HG02943 (cell line): ENCODE data around the gene PRKN.
"Not testable (repeated sequence)": the region's sequence is repeated elsewhere in the genome, so short reads cannot be mapped to it uniquely, and the experiment has no call there.

ENCODE experiments used
- ATAC-seq: cut with Tn5 transposase; IDR thresholded peaks from one replicate; pipeline ENCODE4 v1.9.1; 2021; ENCODE audit warnings: mild to moderate bottlenecking, low read depth, moderate library complexity; ENCODE audit not compliant: unreplicated experiment

Gene PRKN

DNA sequence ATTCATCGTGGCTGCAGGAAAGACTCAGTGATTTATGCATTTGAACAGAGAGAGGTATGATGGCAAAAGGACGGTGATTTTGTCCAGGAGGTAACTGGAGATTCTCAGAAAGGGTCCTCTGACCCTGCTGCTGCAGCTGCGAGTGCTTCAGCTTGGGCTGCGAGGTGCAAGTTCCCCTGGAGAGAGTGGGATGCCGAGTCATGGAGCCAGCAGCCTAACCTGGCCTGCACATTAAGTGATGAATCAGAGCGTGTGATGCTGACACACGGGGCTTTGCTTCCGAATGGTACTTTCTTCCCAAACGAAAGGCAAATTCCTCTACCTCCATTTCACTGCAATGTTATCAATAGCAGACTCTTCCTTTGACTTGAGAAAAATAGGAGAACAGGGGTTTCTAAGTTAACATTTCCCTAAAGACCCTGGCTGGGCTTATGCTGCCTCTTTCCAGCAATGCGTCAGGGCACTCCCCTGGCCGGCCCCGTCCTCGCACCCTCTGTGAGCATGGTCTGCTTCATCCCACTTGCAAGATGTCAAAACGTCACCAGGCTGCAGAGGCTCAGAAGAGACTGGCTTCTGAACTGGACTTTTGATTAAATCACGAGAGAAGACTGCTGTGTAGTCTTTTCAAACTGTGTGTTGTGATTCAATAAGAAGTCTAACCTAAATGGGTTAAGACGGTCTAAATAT, 825.7 kb downstream of the PRKN start:
- no peak for ATAC-seq

DNA sequence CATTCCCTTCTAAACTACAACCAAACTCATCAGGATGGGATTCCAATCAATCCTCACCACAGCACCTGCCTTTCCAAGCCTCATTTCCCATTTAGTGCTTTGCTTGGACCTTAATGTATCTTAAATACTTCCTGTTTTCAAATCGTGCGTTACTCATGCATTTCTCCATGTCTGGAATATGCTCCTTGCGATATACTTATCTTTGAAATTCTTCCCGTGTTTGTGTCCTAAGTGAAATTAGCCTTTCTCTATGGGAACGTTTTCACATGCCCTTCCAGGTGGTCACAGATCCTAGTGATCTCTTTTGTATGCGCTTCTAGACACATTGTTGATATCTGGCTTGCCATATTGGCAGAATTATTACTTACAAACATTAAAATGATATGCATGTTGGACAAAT, 833.1 kb downstream of the PRKN start:
- no peak for ATAC-seq

DNA sequence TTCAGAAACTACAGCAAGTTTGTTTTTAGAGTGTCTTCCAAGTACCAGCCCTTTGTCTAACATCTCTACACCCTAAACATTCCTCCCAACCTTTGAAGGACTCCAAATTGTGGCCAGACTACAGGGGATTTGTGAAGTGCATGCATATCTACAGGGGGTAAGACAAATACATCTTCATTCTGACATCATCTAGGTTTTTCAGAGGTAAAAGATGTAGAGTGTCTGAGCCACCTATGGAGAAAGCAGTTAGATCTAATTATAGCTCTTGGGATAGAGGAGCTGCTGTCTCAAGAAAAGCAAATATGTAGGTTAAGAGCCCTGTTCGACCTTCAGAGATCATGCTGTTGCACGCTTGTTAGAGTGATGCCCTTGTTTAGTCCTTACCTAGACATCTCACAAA, 836.0 kb downstream of the PRKN start:
- no peak for ATAC-seq

DNA sequence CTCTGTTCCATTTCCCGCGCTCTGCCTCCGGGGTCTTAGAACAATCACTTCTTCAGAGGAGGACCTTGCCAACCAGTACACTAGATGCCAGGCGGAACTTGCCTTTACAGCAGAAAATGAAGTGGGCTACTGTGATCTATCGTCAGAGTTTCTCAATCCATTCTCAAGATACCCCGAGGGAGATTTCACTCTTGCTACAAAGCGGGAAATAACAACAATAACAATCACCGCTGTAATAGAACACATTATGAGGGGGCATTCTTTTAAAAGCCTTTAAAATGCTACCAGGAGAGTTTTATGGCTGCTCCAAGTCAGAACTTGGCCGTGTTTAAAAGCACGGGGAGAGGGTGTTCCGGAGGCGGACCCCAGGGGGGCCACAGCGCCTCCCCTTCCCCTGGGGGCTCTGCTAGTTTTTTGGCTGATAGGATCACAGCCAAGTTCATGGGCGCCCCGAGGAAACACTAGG, 836.7 kb downstream of the PRKN start:
- no peak for ATAC-seq

DNA sequence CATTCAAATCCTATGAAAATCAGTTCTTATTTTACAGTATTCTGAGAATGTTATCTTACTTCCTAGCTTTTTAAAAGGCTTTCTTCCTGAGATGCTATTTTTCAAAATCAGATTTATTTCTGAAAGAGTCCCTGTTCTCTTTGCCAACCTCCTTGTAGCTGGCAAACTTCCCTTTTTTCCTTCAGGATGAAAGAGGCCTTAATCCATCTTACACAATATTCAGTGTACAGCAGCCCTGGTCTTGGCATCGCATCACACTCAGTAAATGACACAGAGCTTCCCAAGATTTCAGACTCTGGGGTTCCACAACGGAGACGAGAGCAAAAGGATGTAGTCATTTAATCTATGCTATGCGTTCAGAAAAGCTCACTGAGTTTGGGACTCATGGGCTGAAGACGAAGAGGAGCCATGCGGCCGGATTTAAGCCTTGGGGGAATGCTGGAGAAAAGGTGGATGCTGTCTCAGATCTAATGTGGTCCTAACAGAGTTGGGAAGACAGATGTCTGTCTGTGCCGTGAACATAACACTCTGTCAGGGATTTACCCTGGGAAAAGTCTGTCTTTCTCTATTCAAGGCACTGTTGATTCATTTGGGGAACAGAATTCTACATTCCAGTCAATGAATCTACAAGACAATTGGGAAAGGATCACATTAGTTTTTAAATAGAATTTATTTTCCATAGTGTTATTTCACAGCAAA, 837.3 kb downstream of the PRKN start:
- no peak for ATAC-seq

DNA sequence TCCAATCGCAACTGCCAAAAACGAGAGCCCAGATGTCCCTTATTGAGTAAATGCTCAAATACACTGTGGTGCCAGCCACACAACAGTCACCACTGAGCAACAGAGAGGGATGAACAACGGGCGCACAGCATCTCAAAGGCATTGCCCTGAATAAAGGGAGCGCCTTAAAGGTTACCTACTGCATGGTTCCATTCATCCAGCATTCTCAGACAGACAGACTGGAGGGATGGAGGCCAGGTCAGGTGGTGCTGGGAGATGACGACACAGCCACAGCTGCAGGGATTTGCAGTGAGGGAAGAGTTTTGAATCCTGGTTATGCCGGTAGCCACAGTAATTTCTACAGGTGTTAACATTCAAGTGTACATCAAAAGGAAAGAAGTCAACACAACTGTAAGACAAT, 838.2 kb downstream of the PRKN start:
- no peak for ATAC-seq

DNA sequence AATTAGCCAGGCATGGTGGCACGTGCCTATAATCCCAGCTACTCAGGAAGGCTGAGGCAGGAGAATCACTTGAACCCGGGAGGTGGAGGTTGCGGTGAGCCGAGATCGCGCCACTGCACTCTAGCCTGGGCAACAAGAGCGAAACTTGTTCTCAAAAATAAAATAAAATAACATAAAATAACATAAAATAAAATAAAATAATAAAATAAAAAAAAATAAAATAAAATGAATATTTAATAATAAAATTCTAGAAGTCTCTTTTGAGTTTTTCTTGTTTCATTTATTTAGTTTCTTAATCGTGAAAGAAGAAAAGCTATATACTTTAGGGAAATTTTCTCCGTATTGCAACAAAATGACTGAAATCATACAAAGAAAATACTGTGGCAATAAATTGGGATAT, 841.0 kb downstream of the PRKN start:
- not testable (repeated sequence) for ATAC-seq

DNA sequence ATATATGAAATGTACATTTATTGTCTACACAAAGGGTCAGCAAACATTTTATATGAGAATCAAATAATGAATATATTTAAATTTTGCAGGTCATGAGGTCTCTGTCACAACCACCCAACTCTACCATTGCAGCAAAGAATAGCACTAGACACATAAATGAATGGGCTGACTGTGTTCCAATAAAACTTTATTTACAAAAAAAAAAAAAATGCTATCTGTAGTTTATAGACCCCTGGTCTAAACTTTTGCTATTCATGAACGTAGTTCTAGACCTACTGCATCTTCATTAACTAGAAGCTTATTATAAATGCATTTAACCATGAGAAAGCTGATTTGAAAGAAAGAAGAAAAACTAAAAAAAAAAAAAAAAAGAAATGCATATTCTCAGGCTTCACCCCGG, 842.8 kb downstream of the PRKN start:
- ATAC-seq = no peak

DNA sequence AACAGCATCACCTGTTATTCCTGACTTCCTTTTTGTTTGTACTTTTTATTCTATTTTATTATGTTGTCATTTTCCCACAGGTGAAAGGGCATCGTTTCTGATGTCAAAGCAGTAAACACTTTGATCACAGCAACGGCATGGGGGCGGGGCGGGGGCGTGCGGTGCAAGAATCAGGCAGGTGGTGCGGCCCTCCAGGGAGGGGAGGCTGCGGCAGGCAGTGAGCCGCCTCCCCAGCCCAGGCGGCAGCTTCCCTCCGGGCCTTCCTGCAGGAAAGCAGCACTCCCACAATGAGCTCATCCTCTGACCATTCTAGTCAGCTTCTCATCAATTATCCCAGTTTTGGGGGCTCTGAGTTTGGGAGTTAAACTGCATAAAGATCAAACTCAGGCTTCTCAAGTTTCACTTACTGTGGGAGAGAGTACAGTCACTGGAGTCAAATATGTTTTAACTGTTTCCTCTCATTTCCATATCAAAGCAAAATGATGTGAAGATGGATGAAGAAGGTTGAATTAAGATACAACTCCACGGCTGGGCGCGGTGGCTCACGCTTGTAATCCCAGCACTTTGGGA, 845.3 kb downstream of the PRKN start:
- ATAC-seq = no peak

DNA sequence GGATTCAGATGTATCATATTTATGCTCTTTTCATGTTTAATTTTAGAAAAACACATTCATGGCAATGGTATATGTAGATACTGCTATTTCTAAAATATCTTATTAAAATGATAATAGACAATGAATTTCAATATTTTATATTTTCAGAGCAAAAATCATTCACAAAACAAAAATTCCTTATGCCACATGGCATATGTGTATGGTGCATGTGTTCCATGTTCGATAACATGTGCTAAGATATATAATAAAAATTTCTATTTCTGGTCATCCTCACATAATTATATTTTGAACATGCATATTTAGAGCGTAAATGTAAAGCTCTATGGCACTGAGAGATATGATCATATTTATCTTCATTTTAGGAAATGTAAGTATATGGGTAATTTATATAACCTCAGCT, 847.5 kb downstream of the PRKN start:
- no peak for ATAC-seq

DNA sequence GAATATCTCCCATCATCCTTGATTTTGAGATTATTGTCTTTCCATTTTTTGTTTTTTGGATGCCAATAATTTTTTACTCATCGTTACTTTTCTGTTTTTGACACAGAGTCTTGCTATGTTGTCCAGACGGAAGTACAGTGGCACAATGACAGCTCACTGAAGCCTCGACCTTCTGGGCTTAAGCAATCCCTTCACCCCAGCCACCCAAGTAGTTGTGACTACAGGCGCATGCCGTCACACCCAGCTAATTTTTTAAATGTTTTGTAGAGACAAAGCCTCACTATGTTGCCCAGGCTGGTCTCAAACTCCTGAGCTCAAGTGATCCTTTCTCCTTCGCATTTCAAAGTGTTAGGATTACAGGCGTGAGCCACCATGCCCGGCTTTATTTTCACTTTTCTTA, 851.3 kb downstream of the PRKN start:
- ATAC-seq = no peak

DNA sequence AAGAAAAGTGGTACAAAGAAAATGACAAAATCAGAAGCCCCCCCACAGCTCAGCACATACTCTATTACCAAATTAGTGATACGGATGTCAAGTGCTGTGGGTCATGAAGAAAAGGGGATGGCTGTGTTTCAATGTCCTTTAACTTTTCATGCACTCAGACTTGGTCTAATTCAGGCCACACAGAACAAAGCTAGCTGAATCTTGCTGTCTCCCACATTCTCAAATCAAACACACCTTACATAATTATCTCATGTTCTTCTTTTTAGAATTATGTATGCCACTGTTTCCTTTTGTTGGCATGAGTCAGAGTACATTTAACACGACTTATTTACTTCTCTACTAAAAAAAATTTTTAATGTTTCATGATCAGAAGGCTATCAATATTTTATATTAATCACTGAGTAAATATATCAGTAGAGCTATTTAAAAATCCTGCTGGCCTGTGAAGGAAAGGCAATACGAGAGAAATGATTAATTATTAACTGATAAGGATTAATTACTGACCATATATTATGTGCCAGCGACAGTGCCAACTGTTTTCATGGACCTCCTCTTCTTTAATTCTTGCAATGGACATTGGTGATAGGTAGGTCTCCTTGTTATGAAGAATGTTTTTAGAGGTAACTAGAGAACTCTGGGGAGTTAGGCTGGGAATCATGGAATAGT, 857.2 kb downstream of the PRKN start:
- no peak for ATAC-seq

DNA sequence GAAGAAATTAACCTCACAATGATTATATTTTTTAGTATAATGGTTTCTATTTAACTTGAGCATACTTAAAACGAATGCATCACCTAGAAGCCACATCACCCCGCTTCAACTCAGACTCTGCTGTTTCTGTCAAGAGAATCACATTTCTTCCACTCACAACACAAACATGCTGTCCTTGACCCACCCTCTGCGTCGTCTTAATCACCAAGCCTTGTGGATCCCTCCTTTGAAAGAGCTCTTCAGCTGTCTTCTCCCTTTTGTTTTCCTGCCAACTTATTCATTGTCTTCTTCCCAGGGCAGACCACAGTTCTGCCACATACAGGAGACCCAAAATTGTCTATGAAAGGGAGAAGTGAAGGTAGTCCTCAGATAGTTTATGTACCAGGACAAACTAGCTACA, 858.1 kb downstream of the PRKN start:
- ATAC-seq = no peak

DNA sequence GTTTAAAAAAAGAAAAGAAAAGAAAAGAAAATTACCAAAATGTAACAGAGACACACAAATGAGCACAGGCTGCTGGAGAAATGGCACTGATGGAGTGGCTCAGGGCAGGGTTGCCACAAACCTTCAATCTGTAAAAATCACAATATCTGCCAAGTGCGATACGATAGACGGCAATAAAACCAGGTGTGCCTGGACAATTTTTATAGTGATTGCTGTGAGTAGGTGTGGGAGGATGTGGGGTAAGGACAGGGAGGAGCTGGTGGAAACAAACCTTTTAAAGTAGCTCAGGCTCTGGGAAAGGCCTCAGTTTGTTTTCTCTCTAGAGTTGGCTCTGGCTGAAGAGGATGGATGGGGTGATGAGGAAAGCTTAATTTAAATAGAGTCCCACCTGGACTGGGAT, 861.0 kb downstream of the PRKN start:
- no peak for ATAC-seq

DNA sequence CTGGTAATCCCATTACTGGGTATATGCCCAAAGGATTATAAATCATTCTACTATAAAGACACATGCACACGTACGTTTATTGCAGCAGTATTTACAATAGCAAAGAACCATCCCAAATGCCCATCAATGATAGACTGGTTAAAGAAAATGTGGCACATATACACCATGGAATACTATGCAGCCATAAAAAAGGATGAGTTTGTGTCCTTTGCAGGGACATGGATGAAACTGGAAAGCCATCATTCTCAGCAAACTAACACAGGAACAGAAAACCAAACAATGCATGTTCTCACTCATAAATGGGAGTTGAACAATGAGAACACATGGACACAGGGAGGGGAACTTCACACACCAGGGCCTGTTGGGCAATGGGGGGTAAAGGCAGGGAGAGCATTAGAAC, 866.5 kb downstream of the PRKN start:
- ATAC-seq = not testable (repeated sequence)

DNA sequence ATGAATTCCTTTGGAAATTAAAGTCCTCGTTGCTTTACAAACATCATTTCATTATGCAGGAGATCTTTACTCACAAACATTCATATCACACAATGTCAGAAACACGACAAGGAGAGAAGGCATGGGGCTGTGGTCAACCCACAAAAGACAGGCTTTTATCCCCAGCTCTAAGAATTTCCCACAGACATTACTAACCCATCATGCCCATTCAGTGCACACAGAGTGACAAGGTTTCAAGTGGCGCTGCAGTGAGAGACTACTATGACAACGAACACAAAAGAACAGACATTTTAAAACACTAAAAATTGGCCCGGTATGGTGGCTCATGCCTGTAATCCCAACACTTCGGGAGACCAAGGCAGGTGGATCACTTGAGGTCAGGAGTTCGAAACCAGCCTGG, 873.9 kb downstream of the PRKN start:
- ATAC-seq = no peak

DNA sequence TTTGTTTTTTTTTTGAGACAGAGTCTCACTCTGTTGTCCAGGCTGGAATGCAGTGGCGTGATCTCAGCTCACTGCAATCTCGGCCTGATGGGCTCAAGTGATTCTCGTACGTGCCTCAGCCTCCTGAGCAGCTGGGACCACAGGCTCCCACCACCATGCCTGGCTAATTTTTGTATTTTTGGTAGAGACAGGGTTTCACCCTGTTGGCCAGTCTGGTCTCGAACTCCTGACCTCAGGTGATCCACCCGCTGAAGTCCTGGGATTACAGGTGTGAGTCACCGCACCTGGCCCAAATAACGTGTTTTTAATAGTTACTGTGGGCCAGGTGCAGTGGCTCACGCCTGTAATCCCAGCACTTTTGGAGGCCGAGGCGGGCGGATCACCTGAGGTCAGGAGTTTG, 876.1 kb downstream of the PRKN start:
- not testable (repeated sequence) for ATAC-seq

DNA sequence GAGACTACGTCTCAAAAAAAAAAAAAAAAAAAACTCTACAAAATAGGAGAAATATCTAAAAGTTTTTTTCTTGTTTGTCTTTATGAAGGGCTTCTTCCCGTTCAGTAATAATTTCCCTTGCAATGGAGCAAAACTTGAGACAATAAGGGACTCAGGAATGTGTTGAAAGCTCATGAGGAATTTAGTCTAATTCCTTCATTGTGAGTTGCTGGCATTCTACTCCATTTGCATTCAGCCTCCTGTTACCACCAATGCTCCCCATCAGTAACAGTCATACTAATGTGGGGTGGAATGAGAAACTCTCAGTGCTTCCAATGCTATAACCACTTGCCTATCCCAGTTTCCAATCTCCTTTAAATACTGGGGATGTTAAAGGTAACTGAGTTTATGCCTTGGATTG, 877.0 kb downstream of the PRKN start:
- no peak for ATAC-seq

DNA sequence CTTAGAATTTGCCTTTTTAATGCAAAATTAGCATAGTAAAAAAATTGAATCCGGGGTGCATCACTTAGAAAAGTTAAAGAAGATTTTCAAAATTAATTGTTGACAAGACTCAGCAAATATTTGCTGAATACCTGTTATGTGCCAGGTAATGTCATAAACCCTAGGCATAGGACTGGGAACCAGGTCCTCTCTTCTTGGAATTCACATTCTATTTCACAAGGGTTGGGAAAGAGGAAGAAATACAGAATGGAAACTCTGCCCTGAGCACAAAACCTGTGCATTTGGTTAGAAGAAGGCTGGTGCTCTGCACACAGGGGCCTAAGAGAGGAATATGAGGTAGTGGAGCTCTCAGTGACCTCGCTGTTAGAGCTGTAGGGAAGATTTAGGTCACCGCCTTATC, 879.9 kb downstream of the PRKN start:
- ATAC-seq = no peak

DNA sequence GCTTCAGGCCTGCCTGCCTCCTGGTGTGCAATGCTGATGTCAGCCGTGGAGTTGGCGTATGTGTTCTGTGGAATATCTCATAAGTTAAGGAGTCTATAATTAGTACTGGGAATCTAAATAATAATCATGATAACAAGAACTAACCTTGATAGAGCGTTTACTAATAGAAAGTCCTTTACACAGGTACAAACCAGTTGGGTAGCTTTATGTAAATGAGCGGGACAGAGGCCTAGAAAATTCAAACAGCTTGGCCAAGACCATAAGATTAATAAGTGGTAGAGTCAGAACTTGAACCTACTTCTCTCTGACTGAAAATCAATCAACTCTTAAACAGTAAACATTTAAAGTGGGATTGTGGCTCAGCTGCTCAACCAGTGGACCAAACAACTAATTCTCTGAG, 882.8 kb downstream of the PRKN start:
- ATAC-seq = no peak

DNA sequence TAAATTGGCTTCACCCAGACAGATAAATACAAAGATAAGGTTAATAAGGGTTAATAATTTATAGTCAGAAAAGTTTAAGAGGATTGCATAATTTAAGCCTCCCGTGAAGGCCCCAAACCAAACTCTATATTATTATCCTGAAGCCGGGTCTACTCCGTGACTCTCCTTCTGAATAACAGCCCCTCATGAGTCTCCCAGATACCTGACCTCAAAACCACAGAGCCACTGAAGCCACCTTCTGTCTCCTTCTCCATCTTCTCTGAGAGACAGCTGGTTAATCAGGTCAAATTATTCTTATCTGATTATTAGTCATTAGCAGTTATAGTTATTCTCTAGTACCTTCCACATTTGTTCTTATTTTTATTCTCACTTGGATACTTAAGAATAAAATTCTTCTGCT, 884.5 kb downstream of the PRKN start:
- ATAC-seq = no peak
